Naive thymus-derived CD4-positive, alpha-beta T cell (primary cell): ENCODE results near the gene PSMD2. TPM values are rescaled to one million over a fixed set of nuclear protein-coding genes. Genes with fewer than 3 reads are reported as not detected.

Experiments
- ATAC-seq: fragments of 150-1000 bp; cut with Tn5 transposase; 2 replicates; pipeline ENCODE4 v1.10.0; 2021; ENCODE audit warnings: mild to moderate bottlenecking, moderate library complexity
- CTCF ChIA-PET: fragments of 350-600 bp; sonication (Branson Sonifier 250); formaldehyde crosslinking; loops from one replicate; lab custom pipeline; 2021; ENCODE audit warnings: antibody characterized with exemption; lab: Charles Lee
- POLR2A ChIA-PET: fragments of 350-600 bp; sonication (Branson Sonifier 250); formaldehyde crosslinking; loops from one replicate; lab custom pipeline; 2021; ENCODE audit warnings: antibody characterized with exemption, inconsistent platforms; lab: Charles Lee
- DNase-seq, 9 donors: peaks; one replicate each; pipeline versions ENCODE4 v3.0.0 to v3.0.0-alpha.2; 2020 to 2022; ENCODE audit warnings: mixed read lengths in 1 of 9
- H3K27ac ChIP-seq: one replicate; pipeline ENCODE4 v1.7.0; 2013; ENCODE audit warnings: mild to moderate bottlenecking, low read depth, low read length, moderate library complexity
- H3K27me3 ChIP-seq, 2 donors: one replicate each; pipeline ENCODE4 v1.7.0; 2013; ENCODE audit warnings: low read length in 2 of 2, mild to moderate bottlenecking in 2 of 2, moderate library complexity in 2 of 2; ENCODE audit not compliant: control insufficient read depth in 2 of 2, insufficient read depth in 2 of 2
- H3K36me3 ChIP-seq, 3 experiments: 1 replicate in 2 of 3; 2 replicates in 1 of 3; pipeline ENCODE4 v1.7.0; 2013; ENCODE audit warnings: low read length in 3 of 3, mild to moderate bottlenecking in 3 of 3, moderate library complexity in 1 of 3; ENCODE audit not compliant: insufficient read depth in 3 of 3, control insufficient read depth in 2 of 3
- H3K4me1 ChIP-seq, 2 donors: one replicate each; pipeline ENCODE4 v1.7.0; 2013; ENCODE audit warnings: low read length in 2 of 2, mild to moderate bottlenecking in 2 of 2, moderate library complexity in 1 of 2; ENCODE audit not compliant: control insufficient read depth in 2 of 2, insufficient read depth in 2 of 2
- H3K4me3 ChIP-seq: 2 replicates; pipeline ENCODE4 v1.7.0; 2013; ENCODE audit warnings: mild to moderate bottlenecking, low read length
- H3K9me3 ChIP-seq, 3 experiments: 1 replicate in 2 of 3; 2 replicates in 1 of 3; pipeline ENCODE4 v1.7.0; 2013; ENCODE audit warnings: low read length in 3 of 3; ENCODE audit not compliant: control insufficient read depth in 2 of 3
- H3K27ac Mint-ChIP-seq, 9 donors: one replicate each; pipeline ENCODE4 v1.8.0; 2020 to 2022; ENCODE audit warnings: mixed read lengths in 9 of 9, mild to moderate bottlenecking in 8 of 9, moderate library complexity in 5 of 9, inconsistent platforms in 2 of 9
- H3K27me3 Mint-ChIP-seq, 5 donors: one replicate each; pipeline ENCODE4 v1.8.0; 2021 to 2022; ENCODE audit warnings: mixed read lengths in 5 of 5, mild to moderate bottlenecking in 1 of 5
- H3K36me3 Mint-ChIP-seq, 5 donors: one replicate each; pipeline ENCODE4 v1.8.0; 2020 to 2022; ENCODE audit warnings: mixed read lengths in 5 of 5, mild to moderate bottlenecking in 3 of 5, inconsistent platforms in 1 of 5
- H3K4me1 Mint-ChIP-seq, 7 donors: one replicate each; pipeline ENCODE4 v1.8.0; 2020 to 2022; ENCODE audit warnings: mixed read lengths in 7 of 7, mild to moderate bottlenecking in 3 of 7, inconsistent platforms in 1 of 7
- H3K4me3 Mint-ChIP-seq, 10 donors: one replicate each; pipeline ENCODE4 v1.8.0; 2020 to 2022; ENCODE audit warnings: mild to moderate bottlenecking in 10 of 10, mixed read lengths in 10 of 10, moderate library complexity in 6 of 10, inconsistent platforms in 2 of 10
- H3K9me3 Mint-ChIP-seq, 11 donors: one replicate each; pipeline ENCODE4 v1.8.0; 2020 to 2022; ENCODE audit warnings: mixed read lengths in 11 of 11, mild to moderate bottlenecking in 4 of 11, inconsistent platforms in 1 of 11, moderate library complexity in 1 of 11
- intact Hi-C, 2 donors: fragments of 100-400 bp; cut with micrococcal nuclease; formaldehyde crosslinking; loops; one replicate each; pipeline ENCODE4 v1.15.1; 2023
- polyA plus RNA-seq, 2 donors: library from polyadenylated mRNA; unstranded; fragments of 300-500 nt; fragmentation: Illumina TruSeq; gene quantifications; one replicate each; pipeline ENCODE4 v1.2.3, GENCODE V29; 2021
- total RNA-seq, 6 experiments: library from RNA in 5 of 6; stranded (reverse) in 5 of 6; gene quantifications; 1 replicate in 5 of 6; 2 replicates in 1 of 6; pipeline ENCODE4 v1.2.3 and lab custom pipeline; 2021 to 2026

PSMD2 gene
- total and polyA plus RNA-seq, 7 experiments from 2014 or later, result 139 to 204 (median 150) TPM

DNA sequence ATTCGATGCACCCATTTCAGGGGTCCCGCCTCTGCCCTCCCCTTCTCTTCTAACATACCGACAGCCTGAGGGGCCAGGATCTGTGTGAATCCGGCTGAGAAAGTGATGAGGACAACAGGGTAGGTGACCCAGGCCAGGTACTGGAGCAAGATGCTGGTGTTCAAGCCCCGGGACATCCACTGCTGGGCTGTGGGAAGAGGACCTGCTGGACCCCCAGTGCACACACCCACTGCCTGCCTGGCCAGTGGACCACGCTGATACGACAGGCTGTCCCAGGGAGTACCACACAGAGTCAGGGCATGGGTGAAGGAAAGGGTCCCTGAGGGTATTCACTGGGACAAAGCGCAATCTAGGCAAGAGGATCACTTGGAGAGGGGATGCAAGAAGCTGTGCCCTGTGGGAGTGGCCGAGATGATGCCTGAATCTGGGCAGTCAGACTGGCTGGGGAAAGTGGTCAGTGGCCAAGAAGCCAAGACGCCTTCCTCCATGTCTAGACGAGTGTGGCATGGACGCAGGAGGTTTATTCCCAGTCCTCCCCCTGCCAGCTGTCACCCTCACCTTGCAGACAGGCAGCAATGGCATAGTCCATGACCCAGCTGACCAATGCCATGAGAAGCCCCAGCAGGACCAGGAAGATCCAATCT, 59.2 kb downstream of the PSMD2 start:
- peaks cover 0 to 13% of the 10 kb centered on the region in 2 donors for H3K4me1 ChIP-seq
- ATAC-seq, result no peak
- H3K27ac ChIP-seq, result no peak overlapping the region
- ChIA-PET POLR2A (no interaction called here), CTCF (no interaction called here)
- peaks cover 0 to 3% (median 0%) of the 10 kb centered on the region in 11 donors for H3K9me3 Mint-ChIP-seq
- H3K4me3 ChIP-seq, result no peak overlapping the region
- DNase-seq, result no peak
- peaks cover 0 to 11% (median 0%) of the 10 kb centered on the region in 5 donors for H3K27me3 Mint-ChIP-seq
- H3K27me3 ChIP-seq, result no peaks in the 10 kb centered on the region
- H3K27ac Mint-ChIP-seq, result no peak overlapping the region
- H3K36me3 Mint-ChIP-seq, result peaks cover 0 to under 1% (median 0%) of the 10 kb centered on the region in 5 donors
- H3K9me3 ChIP-seq, result no peaks in the 10 kb centered on the region
- H3K4me3 Mint-ChIP-seq, result peak overlapping the region in 2 of 10 donors; percentile 21 to 74
- peaks cover 0 to 5% (median 0%) of the 10 kb centered on the region in 3 experiments for H3K36me3 ChIP-seq
- H3K4me1 Mint-ChIP-seq, result peaks cover 6 to 16% (median 10%) of the 10 kb centered on the region in 7 donors
- intact Hi-C loops, result no loop called here

Other genes starting within 250 kb of the PSMD2 start
- not detected for gene HTR3C, start 246.2 kb upstream of the PSMD2 start, total RNA-seq
- not detected for gene HTR3C, start 246.2 kb upstream of the PSMD2 start, polyA plus RNA-seq
- gene HTR3E, start 202.2 kb upstream of the PSMD2 start, total RNA-seq, result not detected
- gene HTR3E, start 202.2 kb upstream of the PSMD2 start, polyA plus RNA-seq, result not detected
- 10 to 100 TPM; 47.2 to 87.2 (median 67.7) TPM for gene EIF2B5, start 163.9 kb upstream of the PSMD2 start, total RNA-seq
- gene EIF2B5, start 163.9 kb upstream of the PSMD2 start, polyA plus RNA-seq, result 10 to 100 TPM; 59.7 to 74.8 TPM
- 10 to 100 TPM; 32.0 to 45.3 (median 39.4) TPM for gene DVL3, start 143.9 kb upstream of the PSMD2 start, total RNA-seq
- 1 to 10 TPM; 3.1 to 7.7 TPM for gene DVL3, start 143.9 kb upstream of the PSMD2 start, polyA plus RNA-seq
- 100 to 1,000 TPM; 111 to 217 (median 185) TPM for gene AP2M1, start 124.4 kb upstream of the PSMD2 start, total RNA-seq
- gene AP2M1, start 124.4 kb upstream of the PSMD2 start, polyA plus RNA-seq, result 100 to 1,000 TPM; 217 to 261 TPM
- 100 to 1,000 TPM in 4 of 5 experiments, 10 to 100 TPM in 1; 79.3 to 153 (median 117) TPM for gene ABCF3, start 113.0 kb upstream of the PSMD2 start, total RNA-seq
- gene ABCF3, start 113.0 kb upstream of the PSMD2 start, polyA plus RNA-seq, result 10 to 100 TPM; 47.0 to 73.5 TPM
- not detected for gene VWA5B2, start 69.7 kb upstream of the PSMD2 start, total RNA-seq
- gene VWA5B2, start 69.7 kb upstream of the PSMD2 start, polyA plus RNA-seq, result not detected
- gene ALG3, start 50.3 kb upstream of the PSMD2 start, total RNA-seq, result 10 to 100 TPM; 19.4 to 51.0 (median 39.1) TPM
- gene ALG3, start 50.3 kb upstream of the PSMD2 start, polyA plus RNA-seq, result 10 to 100 TPM; 51.6 to 80.3 TPM
- 1 to 10 TPM in 4 of 5 experiments, under 1 TPM in 1; 0.27 to 6.6 (median 2.2) TPM for gene EEF1AKMT4, start 49.6 kb upstream of the PSMD2 start, total RNA-seq
- gene EEF1AKMT4, start 49.6 kb upstream of the PSMD2 start, polyA plus RNA-seq, result 1 to 10 TPM; 2.4 to 4.4 TPM
- gene CAMK2N2, start 37.7 kb upstream of the PSMD2 start, total RNA-seq, result not detected
- gene CAMK2N2, start 37.7 kb upstream of the PSMD2 start, polyA plus RNA-seq, result not detected
- not detected for gene ECE2, start 23.2 kb upstream of the PSMD2 start, total RNA-seq
- gene ECE2, start 23.2 kb upstream of the PSMD2 start, polyA plus RNA-seq, result not detected
- 100 to 1,000 TPM; 200 to 341 (median 256) TPM for gene EIF4G1, start 15.4 kb downstream of the PSMD2 start, total RNA-seq
- 10 to 100 TPM; 19.1 to 59.1 TPM for gene EIF4G1, start 15.4 kb downstream of the PSMD2 start, polyA plus RNA-seq
- gene FAM131A, start 38.4 kb downstream of the PSMD2 start, total RNA-seq, result 10 to 100 TPM in 3 of 5 experiments, 1 to 10 TPM in 2; 5.7 to 13.4 (median 10.3) TPM
- 1 to 10 TPM; 2.2 to 2.5 TPM for gene FAM131A, start 38.4 kb downstream of the PSMD2 start, polyA plus RNA-seq
- 1 to 10 TPM; 3.5 to 6.0 (median 5.0) TPM for gene CLCN2, start 62.4 kb downstream of the PSMD2 start, total RNA-seq
- gene CLCN2, start 62.4 kb downstream of the PSMD2 start, polyA plus RNA-seq, result 1 to 10 TPM in 1 of 2 donors, under 1 TPM in 1; 0.91 to 1.1 TPM
- gene POLR2H, start 62.5 kb downstream of the PSMD2 start, total RNA-seq, result 100 to 1,000 TPM in 1 of 5 experiments, 10 to 100 TPM in 4; 34.9 to 112 (median 56.6) TPM
- 10 to 100 TPM; 69.2 to 74.9 TPM for gene POLR2H, start 62.5 kb downstream of the PSMD2 start, polyA plus RNA-seq
- gene THPO, start 79.0 kb downstream of the PSMD2 start, total RNA-seq, result not detected
- not detected for gene THPO, start 79.0 kb downstream of the PSMD2 start, polyA plus RNA-seq
- gene CHRD, start 80.8 kb downstream of the PSMD2 start, total RNA-seq, result not detected
- gene CHRD, start 80.8 kb downstream of the PSMD2 start, polyA plus RNA-seq, result not detected